Esophagus muscularis mucosa (tissue), 4 donors: Measurements from ENCODE around the gene PSMC5. TPM values are rescaled to one million over a fixed set of nuclear protein-coding genes. Genes with fewer than 3 reads are reported as not detected.
A peak's percentile ranks its signal among the peaks of the same experiment; 100 is the strongest.

Experiments used
- DNase-seq: peaks from one replicate; pipeline ENCODE4 v3.0.0-alpha.2; 2017; ENCODE audit errors: extremely low spot score
- H3K27ac ChIP-seq, 4 donors: fragments of 200-600 bp; sonication (generic); replicated peaks in 1 of 4; 1 replicate in 3 of 4; 2 replicates in 1 of 4; pipeline ENCODE4 v1.5.1; 2016 to 2019; ENCODE audit warnings: mild to moderate bottlenecking in 1 of 4
- H3K27me3 ChIP-seq, 4 donors: fragments of 200-600 bp; sonication (generic); one replicate each; pipeline versions ENCODE4 v1.5.1 to v1.6.0; 2016 to 2019
- H3K36me3 ChIP-seq, 4 donors: fragments of 200-600 bp; sonication (generic); one replicate each; pipeline ENCODE4 v1.5.1; 2016 to 2019
- H3K4me1 ChIP-seq, 4 donors: fragments of 200-600 bp; sonication (generic); one replicate each; pipeline ENCODE4 v1.5.1; 2016 to 2019
- H3K4me3 ChIP-seq, 4 donors: fragments of 200-600 bp; sonication (generic); 1 replicate in 2 of 4; 2 replicates in 2 of 4; pipeline ENCODE4 v1.5.1; 2016 to 2019; ENCODE audit warnings: mild to moderate bottlenecking in 4 of 4, moderate library complexity in 1 of 4
- H3K9me3 ChIP-seq, 4 donors: fragments of 200-600 bp; sonication (generic); 1 replicate in 3 of 4; 2 replicates in 1 of 4; pipeline ENCODE4 v1.5.1; 2016 to 2019
- CTCF ChIP-seq, 3 experiments: fragments of 200-600 bp in 2 of 3; fragments of 450-650 bp in 1 of 3; sonication (generic) in 2 of 3; IDR thresholded peaks; one replicate each; pipeline ENCODE4 v1.5.1; 2017 to 2019; ENCODE audit warnings: antibody characterized with exemption in 3 of 3, mild to moderate bottlenecking in 2 of 3, moderate library complexity in 1 of 3
- EP300 ChIP-seq: sonication (generic); formaldehyde crosslinking; IDR thresholded peaks from one replicate; pipeline ENCODE4 v1.6.1; 2017; ENCODE audit warnings: antibody characterized with exemption
- POLR2A ChIP-seq: fragments of 450-650 bp; IDR thresholded peaks from one replicate; pipeline ENCODE4 v1.6.1; 2017; ENCODE audit warnings: antibody characterized with exemption, moderate library complexity, mild to moderate bottlenecking, low read depth
- POLR2AphosphoS5 ChIP-seq, 2 donors: sonication (generic); formaldehyde crosslinking; IDR thresholded peaks; one replicate each; pipeline ENCODE4 v1.6.1; 2017; ENCODE audit warnings: antibody characterized with exemption in 2 of 2
- WGBS: methylation state at CpG from one replicate; pipeline ENCODE4 v1.1.5; 2018; 5-methylcytosine and 5-hydroxymethylcytosine counted together
- intact Hi-C: fragments of 100-400 bp; cut with DNase I; formaldehyde crosslinking; loops from one replicate; pipeline ENCODE4 v1.15.1; 2023
- total RNA-seq, 4 donors: library from RNA; depleted of rRNA; stranded (reverse); fragments of >200 nt; gene quantifications; one replicate each; pipeline versions ENCODE4 v1.1.0 to v1.2.1, GENCODE V29; 2016

PSMC5 gene
- total RNA-seq, 4 donors from 2014 or later, result 71.2 to 117 (median 92.1) TPM

- 93% methylated on average over 2 of the region's 2 CpGs for WGBS
- Histone ChIP-seq H3K36me3 (peaks cover 94 to 100% (median 100%) of the 10 kb centered on the region in 4 donors), H3K27ac (no peak overlapping the region), H3K4me3 (no peak overlapping the region), H3K27me3 (no peaks in the 10 kb centered on the region), H3K4me1 (peaks cover 0 to 9% (median 2%) of the 10 kb centered on the region in 4 donors), H3K9me3 (no peaks in the 10 kb centered on the region)
- no peak for DNase-seq
- intact Hi-C loops, result no loop called here
- TF ChIP-seq CTCF (IDR thresholded peaks at IDR 0.05) (no peak), EP300 (no peak), POLR2A (no peak), POLR2AphosphoS5 (IDR thresholded peaks at IDR 0.05) (no peak)
These were observed 11.1 kb upstream of the PSMC5 start for GRCh38 chr17:63816123-63816522.

GRCh38 chr17:63816669-63817068 lies 10.6 kb upstream of the PSMC5 start:
- no peak overlapping the region for H3K4me3 ChIP-seq
- peaks cover 0 to 9% (median 2%) of the 10 kb centered on the region in 4 donors for H3K4me1 ChIP-seq
- peaks cover 94 to 100% (median 100%) of the 10 kb centered on the region in 4 donors for H3K36me3 ChIP-seq
- 90% methylated on average over 4 of the region's 4 CpGs for WGBS
- DNase-seq, result no peak
- no peak overlapping the region for H3K27ac ChIP-seq
- no peaks in the 10 kb centered on the region for H3K27me3 ChIP-seq
- no peak for TF ChIP-seq POLR2A
- no peak for TF ChIP-seq CTCF (IDR thresholded peaks at IDR 0.05)
- no peak for TF ChIP-seq POLR2AphosphoS5 (IDR thresholded peaks at IDR 0.05)
- TF ChIP-seq EP300, result no peak
- H3K9me3 ChIP-seq, result no peaks in the 10 kb centered on the region
- intact Hi-C loops, result no loop called here

- WGBS, result 95% methylated on average over 25 of the region's 27 CpGs
- intact Hi-C loops, result no loop called here
- peaks cover 90 to 100% (median 100%) of the 10 kb centered on the region in 4 donors for H3K36me3 ChIP-seq
- DNase-seq, result no peak
- H3K27me3 ChIP-seq, result no peaks in the 10 kb centered on the region
- no peaks in the 10 kb centered on the region for H3K9me3 ChIP-seq
- TF ChIP-seq POLR2AphosphoS5 (IDR thresholded peaks at IDR 0.05) (no peak), CTCF (IDR thresholded peaks at IDR 0.05) (no peak), EP300 (no peak), POLR2A (no peak)
- H3K27ac ChIP-seq, result no peak overlapping the region
- peaks cover 0 to 9% (median 2%) of the 10 kb centered on the region in 4 donors for H3K4me1 ChIP-seq
- H3K4me3 ChIP-seq, result no peak overlapping the region
These were observed 9.4 kb upstream of the PSMC5 start for GRCh38 chr17:63817736-63818385.

GRCh38 chr17:63819131-63819530 lies 8.1 kb upstream of the PSMC5 start:
- no peaks in the 10 kb centered on the region for H3K9me3 ChIP-seq
- no peaks in the 10 kb centered on the region for H3K27me3 ChIP-seq
- H3K4me3 ChIP-seq, result no peak overlapping the region
- peaks cover 0 to 9% (median 2%) of the 10 kb centered on the region in 4 donors for H3K4me1 ChIP-seq
- no peak for DNase-seq
- H3K27ac ChIP-seq, result no peak overlapping the region
- H3K36me3 ChIP-seq, result peaks cover 90 to 100% (median 100%) of the 10 kb centered on the region in 4 donors
- intact Hi-C loops, result no loop called here
- WGBS, result 67% methylated on average over 6 of the region's 6 CpGs
- TF ChIP-seq EP300, result no peak
- TF ChIP-seq POLR2AphosphoS5 (IDR thresholded peaks at IDR 0.05), result no peak

GRCh38 chr17:63819585-63820537 lies 7.4 kb upstream of the PSMC5 start:
- DNase-seq, result no peak
- intact Hi-C loops, result no loop called here
- H3K4me3 ChIP-seq, result no peak overlapping the region
- no peaks in the 10 kb centered on the region for H3K9me3 ChIP-seq
- WGBS, result 75% methylated on average over 21 of the region's 21 CpGs
- H3K36me3 ChIP-seq, result peaks cover 90 to 100% (median 100%) of the 10 kb centered on the region in 4 donors
- peaks cover 0 to 9% (median 4%) of the 10 kb centered on the region in 4 donors for H3K4me1 ChIP-seq
- H3K27me3 ChIP-seq, result no peaks in the 10 kb centered on the region
- peak overlapping the region in 1 of 4 donors; percentile 51 for H3K27ac ChIP-seq
- no peak for TF ChIP-seq POLR2A
- TF ChIP-seq EP300, result no peak
- no peak for TF ChIP-seq CTCF (IDR thresholded peaks at IDR 0.05)
- TF ChIP-seq POLR2AphosphoS5 (IDR thresholded peaks at IDR 0.05), result no peak
